Heart left ventricle (tissue), 13 donors: ENCODE results near the gene LCE1B.

ENCODE experiments used
- CTCF ChIP-seq, 12 donors: fragments of 200-600 bp; sonication (generic) in 4 of 12; IDR thresholded peaks; one replicate each; pipeline versions ENCODE4 v1.5.0 to v1.8.0; 2018 to 2022; ENCODE audit warnings: antibody characterized with exemption in 12 of 12, mild to moderate bottlenecking in 5 of 12
- POLR2A ChIP-seq, 2 donors: fragments of 450-650 bp; IDR thresholded peaks; one replicate each; pipeline ENCODE4 v1.6.1; 2017; ENCODE audit warnings: antibody characterized with exemption in 2 of 2, mild to moderate bottlenecking in 2 of 2, moderate library complexity in 2 of 2
- donor health status: ischemic (EF 13 %, LVEDD 7.1; RV severe dilation, severe dysfunction).
- donor health status: DM: no; HTN: yes; CAD: no.
- donor health status: DM: no; HTN: no; CAD: no.
- donor health status: ischemic (EF 25% LVEDD 6.9; RV normal size, moderate dysfunction).
- donor health status: ischemic (EF 25% LVEDD 5.7; RV mildly dilated, moderate dysfunction).
- donor health status: ischemic (EF 35%, LVEDD 5.7; RV mildly dilated, moderate dysfunction).
- donor health status: nonischemic (EF 11% LVEDD 7.7; RV severe dilation, severe dysfunction).
- donor health status: DM: yes; HTN: yes; CAD: no.
- donor health status: PGD.
- donor health status: ischemic (EF 29% LVEDD 5.4; RV normal size, mild dysfunction).
- donor health status: nonischemic (EF 23%, LVEDD 6.1; RV moderate dilation, normal function).

GRCh38 chr1:152836870-152837269 is 25.1 kb downstream of the LCE1B start:
- TF ChIP-seq CTCF (IDR thresholded peaks at IDR 0.05) (no peak), POLR2A (IDR thresholded peaks at IDR 0.05) (no peak)
